HG02610 (cell line): ENCODE data around the gene ASCC3.
"Not testable (repeated sequence)": the region's sequence is repeated elsewhere in the genome, so short reads cannot be mapped to it uniquely, and the experiment has no call there.

ENCODE experiments used
- ATAC-seq: cut with Tn5 transposase; IDR thresholded peaks from one replicate; pipeline ENCODE4 v1.9.1; 2021; ENCODE audit warnings: mild to moderate bottlenecking, moderate library complexity; ENCODE audit not compliant: unreplicated experiment

ASCC3 gene

GRCh38 chr6:100890646-100891045, 9.5 kb upstream of the ASCC3 start:
- not testable (repeated sequence) for ATAC-seq

- ATAC-seq: no peak
Observed at GRCh38 chr6:100889351-100889750, 8.2 kb upstream of the ASCC3 start.

GRCh38 chr6:100886076-100886475, 4.9 kb upstream of the ASCC3 start:
- ATAC-seq: no peak

- ATAC-seq: no peak
Observed at GRCh38 chr6:100883347-100883746, 2.2 kb upstream of the ASCC3 start.

- ATAC-seq: peak; percentile 12
Observed at GRCh38 chr6:100881707-100882040, 545 bp upstream of the ASCC3 start.

GRCh38 chr6:100880149-100880852, 828 bp downstream of the ASCC3 start:
- ATAC-seq: no peak

- no peak for ATAC-seq
Observed at GRCh38 chr6:100879317-100879716, 1.8 kb downstream of the ASCC3 start.

DNA sequence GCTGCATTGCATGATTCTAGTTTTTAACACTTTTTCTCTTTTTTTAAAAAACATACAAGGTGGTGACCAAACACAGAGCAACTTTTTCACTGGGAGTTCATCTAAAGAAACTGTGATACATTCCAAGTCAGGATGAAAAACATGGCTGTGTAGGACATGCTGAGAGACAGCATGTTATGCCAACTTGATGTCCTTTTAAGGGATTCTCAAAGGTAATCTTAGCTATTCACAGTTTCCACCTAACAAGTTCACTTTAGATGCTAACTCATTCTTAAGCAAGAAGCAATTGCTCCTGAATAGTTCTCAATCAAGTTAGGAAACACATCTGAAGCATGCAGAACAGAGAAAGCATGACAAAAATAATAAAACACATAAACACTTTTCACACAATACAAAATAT, 3.3 kb downstream of the ASCC3 start:
- no peak for ATAC-seq

DNA sequence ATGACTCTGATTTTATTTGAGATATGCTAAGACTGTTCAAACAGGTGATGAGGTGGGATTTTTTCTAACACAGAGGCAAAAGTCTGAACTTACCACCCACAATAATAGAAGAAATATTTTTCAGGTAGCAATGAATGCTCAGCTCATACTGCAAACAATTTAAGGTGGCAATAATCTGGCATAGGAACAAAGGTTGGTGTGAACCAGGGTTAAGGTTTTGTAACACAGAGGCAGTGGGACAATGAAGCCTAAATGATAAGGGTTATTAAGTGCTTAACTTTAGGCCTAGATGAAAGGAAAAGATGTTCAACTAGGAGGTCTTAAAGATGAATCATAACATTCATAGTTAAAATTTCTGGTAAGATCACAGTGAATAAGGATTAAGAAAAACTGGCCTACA, 4.9 kb downstream of the ASCC3 start:
- ATAC-seq: no peak

GRCh38 chr6:100865525-100865924, 15.6 kb downstream of the ASCC3 start:
- ATAC-seq: no peak

DNA sequence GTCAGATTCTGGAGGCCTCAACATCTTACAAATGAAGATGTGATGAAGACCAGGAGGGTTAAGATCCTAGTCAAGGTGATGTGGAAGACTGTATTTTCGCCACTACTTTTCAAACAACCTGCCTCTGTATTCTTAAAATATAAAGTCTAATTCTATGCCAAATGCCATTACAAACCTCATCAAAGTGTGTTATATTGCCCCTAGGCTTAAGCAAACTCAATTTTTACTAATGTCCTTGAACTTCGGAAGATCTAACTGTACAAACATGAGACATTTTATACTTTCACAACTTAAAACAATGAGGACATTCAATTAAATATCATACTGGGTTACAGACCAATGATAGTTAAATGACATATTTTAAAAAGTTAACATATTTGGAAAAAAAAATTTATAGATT, 19.1 kb downstream of the ASCC3 start:
- no peak for ATAC-seq

GRCh38 chr6:100856146-100856545, 25.0 kb downstream of the ASCC3 start:
- no peak for ATAC-seq

GRCh38 chr6:100851819-100852218, 29.3 kb downstream of the ASCC3 start:
- ATAC-seq: no peak

- ATAC-seq: no peak
Observed at GRCh38 chr6:100850174-100850573, 31.0 kb downstream of the ASCC3 start.

- ATAC-seq: no peak
Observed at GRCh38 chr6:100846276-100846675, 34.9 kb downstream of the ASCC3 start.

DNA sequence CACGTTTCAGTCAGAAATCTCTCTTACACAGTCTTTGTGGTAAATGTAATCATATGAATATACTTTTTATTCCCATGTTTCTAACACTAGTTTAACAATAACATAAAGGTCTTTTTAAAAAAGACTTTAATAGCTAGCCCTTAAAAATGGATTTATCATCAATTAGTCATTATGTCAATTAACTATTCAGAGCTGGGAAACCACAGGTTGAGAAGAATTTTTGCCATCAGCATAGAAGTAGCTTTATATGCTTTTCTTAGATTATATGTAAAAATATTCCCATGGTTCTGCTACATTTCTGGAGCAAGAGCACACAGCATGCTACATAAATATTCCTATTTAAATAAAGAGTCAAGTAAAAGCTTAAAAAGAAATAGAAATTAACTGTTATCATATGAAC, 35.5 kb downstream of the ASCC3 start:
- no peak for ATAC-seq

DNA sequence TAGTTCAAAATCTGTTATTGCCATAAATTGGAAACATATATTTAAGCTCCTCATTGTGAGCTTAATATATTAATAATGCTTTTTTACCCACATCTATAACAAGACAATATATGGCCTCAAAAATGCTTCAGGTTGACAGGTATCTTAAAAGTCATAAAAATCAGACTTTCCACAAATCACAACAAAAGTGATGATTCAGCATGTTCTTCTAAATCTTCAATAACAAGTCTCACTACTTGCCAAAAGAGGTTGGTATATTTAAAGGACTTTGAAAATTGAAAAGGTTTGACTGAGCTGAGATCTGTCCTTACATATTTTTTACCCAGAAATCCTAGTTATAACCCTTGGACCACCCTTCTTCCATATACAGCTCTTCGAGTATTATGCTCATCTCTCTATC, 41.7 kb downstream of the ASCC3 start:
- no peak for ATAC-seq

DNA sequence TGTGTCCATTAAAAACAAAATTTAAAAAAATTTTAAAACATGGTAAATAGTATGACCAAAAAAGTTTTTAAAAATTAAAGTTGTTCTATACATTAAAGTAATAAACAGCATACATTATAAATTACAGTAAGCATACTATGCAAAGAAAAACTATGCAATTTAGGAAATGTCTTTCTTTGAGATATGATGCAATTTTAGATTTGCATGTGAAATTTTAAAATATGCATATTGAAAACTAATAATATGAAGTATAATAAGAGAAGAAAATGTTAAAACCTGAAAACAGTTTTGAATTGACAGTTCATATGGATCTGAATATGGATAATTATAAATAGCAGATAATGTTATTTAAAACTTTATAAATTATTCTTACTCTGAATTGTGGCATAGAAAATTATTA, 43.1 kb downstream of the ASCC3 start:
- no peak for ATAC-seq

GRCh38 chr6:100833972-100834574, 47.1 kb downstream of the ASCC3 start:
- no peak for ATAC-seq

DNA sequence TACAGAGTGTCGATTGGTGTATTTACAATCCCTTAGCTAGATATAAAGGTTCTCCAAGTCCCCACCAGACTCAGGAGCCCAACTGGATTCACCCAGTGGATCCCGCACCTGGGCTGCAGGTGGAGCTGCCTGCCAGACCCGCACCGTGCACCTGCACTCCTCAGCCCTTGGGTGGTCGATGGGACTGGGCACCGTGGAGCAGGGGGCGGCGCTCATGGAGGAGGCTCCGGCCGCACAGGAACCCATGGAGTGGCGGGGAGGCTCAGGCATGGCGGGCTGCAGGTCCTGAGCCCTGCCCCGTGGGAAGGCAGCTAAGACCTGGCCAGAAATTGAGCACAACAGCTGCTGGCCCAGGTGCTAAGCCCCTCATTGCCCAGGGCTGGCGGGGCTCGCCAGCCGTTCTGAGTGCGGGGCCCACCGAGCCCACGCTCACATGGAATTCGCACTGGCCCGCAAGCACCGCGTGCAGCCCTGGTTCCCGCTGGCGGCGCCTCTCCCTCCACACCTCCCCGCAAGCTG, 52.0 kb downstream of the ASCC3 start:
- not testable (repeated sequence) for ATAC-seq

DNA sequence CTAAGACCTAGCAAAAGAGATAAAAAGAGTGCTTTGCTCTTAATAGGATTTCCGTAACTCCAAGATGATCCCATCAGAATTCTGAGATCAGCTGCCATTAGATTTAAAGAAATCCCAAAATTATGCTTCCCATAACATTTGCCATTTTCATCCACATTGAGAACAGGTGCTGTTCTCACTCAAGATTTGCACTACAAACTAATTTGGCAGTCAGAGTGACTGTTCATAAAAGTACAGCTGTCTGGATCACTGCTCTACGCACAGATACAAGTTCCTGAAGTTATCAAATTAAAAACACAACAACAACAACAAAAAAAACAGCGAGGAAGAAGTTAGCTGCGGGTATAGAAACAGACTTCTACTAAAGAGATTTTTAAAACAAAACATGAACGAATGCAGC, 58.1 kb downstream of the ASCC3 start:
- no peak for ATAC-seq

- ATAC-seq: no peak
Observed at GRCh38 chr6:100818066-100818465, 63.1 kb downstream of the ASCC3 start.

DNA sequence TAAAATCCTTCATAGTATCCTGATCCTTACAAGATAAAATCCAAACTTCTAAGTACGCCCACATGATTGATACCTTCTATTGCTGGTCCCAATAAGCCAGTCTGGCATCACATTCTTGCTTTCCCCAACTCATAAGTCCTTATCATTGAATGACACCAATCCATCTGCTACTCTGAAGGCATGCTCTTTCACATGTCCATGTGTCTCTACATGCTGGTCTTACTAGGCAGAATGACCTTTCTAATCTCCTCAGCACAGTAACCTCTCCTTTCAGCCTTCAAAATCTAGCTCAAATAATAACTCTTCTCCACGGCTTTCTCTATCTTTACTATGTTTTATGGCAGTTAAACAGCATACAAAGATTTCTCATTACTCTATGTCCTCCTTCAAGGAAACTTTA, 71.1 kb downstream of the ASCC3 start:
- no peak for ATAC-seq
